ENCODE data around the gene GFI1.

GRCh38 chr1:92494485-92495141 is 7.9 kb upstream of the GFI1 start:
- TF ChIP-seq CTCF (IDR thresholded peaks at IDR 0.05) = no peak
- no peak for TF ChIP-seq POLR2A (IDR thresholded peaks at IDR 0.05)

All from lower leg skin (tissue), 3 donors.